ENCODE measurements around the gene RNF38. TPM values are rescaled to one million over a fixed set of nuclear protein-coding genes. Genes with fewer than 3 reads are reported as not detected.

RNF38 gene
- total and polyA plus RNA-seq, 8 donors, result 7.3 to 33.2 (median 16.3) TPM

DNA sequence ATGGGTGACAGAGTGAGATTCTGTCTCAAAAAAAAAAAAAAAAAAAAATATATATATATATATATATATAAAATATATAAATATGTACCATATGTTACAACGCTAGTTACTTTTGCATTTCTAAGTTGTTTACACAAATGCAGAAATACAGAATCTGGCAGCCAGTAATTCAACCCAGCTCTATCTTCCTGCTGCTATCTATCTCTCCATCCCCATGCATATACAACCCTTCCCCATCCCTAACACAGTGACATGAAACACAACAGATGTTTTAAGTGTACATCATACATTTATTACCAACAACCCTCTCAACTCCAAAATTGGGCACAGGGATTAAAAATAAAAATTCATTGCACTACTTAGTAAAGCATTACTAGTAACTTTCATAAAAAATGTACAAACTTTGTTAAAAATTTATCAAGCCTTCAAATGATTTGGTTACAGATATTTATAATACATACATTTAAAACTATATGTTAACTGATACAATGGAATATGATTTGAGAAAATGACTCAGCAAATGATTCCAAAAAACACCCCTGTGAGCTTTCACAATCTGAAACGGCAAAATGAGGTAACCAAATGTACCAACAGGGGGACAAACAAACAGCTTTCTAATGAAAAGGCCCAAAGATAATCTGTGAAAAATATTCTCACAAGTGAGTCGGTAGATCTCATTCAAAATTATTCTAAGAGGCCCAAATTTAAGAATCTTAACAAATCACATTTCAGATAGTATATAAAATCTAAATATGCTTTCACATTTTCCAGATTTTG, 63.8 kb downstream of the RNF38 start:
- peaks cover 23 to 67% (median 61%) of the 10 kb centered on the region in 4 donors for H3K36me3 ChIP-seq

GRCh38 chr9:36332006-36332405, 68.1 kb downstream of the RNF38 start:
- no peaks in the 10 kb centered on the region for H3K27me3 ChIP-seq
- H3K9me3 ChIP-seq, result no peaks in the 10 kb centered on the region
- WGBS, 5 donors, result 62 to 71% (median 66%) methylated on average over 2 of the region's 2 CpGs
- no peak for DNase-seq
- H3K4me1 ChIP-seq, result peaks cover 0 to 14% (median 6%) of the 10 kb centered on the region in 4 donors
- intact Hi-C loops (cut with DNase I; ENCODE audit: low total_unique reads), result no loop called here
- H3K36me3 ChIP-seq, result peaks cover 8 to 24% (median 21%) of the 10 kb centered on the region in 4 donors
- no peak overlapping the region for H3K4me3 ChIP-seq
- no peak overlapping the region for H3K27ac ChIP-seq
- no peak for TF ChIP-seq EP300 (IDR thresholded peaks at IDR 0.05)
- TF ChIP-seq POLR2A (IDR thresholded peaks at IDR 0.05), result no peak
- TF ChIP-seq, protein P1, sequence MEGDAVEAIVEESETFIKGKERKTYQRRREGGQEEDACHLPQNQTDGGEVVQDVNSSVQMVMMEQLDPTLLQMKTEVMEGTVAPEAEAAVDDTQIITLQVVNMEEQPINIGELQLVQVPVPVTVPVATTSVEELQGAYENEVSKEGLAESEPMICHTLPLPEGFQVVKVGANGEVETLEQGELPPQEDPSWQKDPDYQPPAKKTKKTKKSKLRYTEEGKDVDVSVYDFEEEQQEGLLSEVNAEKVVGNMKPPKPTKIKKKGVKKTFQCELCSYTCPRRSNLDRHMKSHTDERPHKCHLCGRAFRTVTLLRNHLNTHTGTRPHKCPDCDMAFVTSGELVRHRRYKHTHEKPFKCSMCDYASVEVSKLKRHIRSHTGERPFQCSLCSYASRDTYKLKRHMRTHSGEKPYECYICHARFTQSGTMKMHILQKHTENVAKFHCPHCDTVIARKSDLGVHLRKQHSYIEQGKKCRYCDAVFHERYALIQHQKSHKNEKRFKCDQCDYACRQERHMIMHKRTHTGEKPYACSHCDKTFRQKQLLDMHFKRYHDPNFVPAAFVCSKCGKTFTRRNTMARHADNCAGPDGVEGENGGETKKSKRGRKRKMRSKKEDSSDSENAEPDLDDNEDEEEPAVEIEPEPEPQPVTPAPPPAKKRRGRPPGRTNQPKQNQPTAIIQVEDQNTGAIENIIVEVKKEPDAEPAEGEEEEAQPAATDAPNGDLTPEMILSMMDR (IDR thresholded peaks at IDR 0.05), result no peak
- TF ChIP-seq POLR2AphosphoS5 (IDR thresholded peaks at IDR 0.05), result no peak

More for the DNA sequence above, 63.8 kb downstream of the RNF38 start:
- no peak overlapping the region for H3K4me3 ChIP-seq
- DNase-seq, result no peak
- peaks cover 0 to 9% (median 0%) of the 10 kb centered on the region in 4 donors for H3K4me1 ChIP-seq
- H3K27me3 ChIP-seq, result no peaks in the 10 kb centered on the region
- 78 to 92% (median 84%) methylated on average over 3 of the region's 3 CpGs for WGBS, 5 donors
- H3K27ac ChIP-seq, result no peak overlapping the region
- TF ChIP-seq POLR2A (IDR thresholded peaks at IDR 0.05), result no peak
- TF ChIP-seq, protein P1 (IDR thresholded peaks at IDR 0.05), result no peak
- TF ChIP-seq EP300 (IDR thresholded peaks at IDR 0.05), result no peak
- TF ChIP-seq POLR2AphosphoS5 (IDR thresholded peaks at IDR 0.05), result no peak
- intact Hi-C loops (cut with DNase I; ENCODE audit: low total_unique reads), result no loop called here
- H3K9me3 ChIP-seq, result no peaks in the 10 kb centered on the region

DNA sequence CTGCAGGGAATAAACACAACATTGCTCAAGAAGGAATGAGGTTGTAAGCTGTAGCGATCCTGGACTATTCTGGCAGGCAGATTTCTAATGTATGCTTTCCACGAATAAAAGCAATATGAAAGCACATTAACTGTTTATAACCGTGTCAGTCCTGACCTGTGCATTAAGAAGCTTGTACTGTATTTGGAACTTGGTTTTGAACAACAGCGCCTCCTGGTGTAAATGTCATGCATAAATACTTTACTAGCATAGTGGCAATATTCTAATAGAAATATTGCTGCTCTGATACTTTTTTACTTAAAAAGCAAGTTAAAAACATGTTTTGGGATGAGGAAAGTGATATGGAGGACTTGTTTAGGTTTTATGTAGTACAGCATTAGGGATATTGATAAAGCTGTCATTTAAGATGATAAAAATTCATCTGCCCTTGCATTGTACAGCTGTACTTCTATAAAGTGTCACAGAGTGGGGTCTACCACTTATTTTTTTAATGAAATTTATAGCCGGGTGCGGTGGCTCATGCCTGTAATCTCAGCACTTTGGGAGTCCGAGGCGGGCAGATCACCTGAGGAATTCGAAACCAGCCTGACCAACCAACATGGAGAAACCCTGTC, 71.2 kb downstream of the RNF38 start:
- H3K27me3 ChIP-seq, result no peaks in the 10 kb centered on the region
- TF ChIP-seq, protein P1 (IDR thresholded peaks at IDR 0.05), result peak in 5 of 7 experiments; percentile 56 to 89 (median 77)
- no peak for TF ChIP-seq POLR2AphosphoS5 (IDR thresholded peaks at IDR 0.05)
- peak in 1 of 2 donors; percentile 89 for DNase-seq

GRCh38 chr9:36325081-36325828, 74.8 kb downstream of the RNF38 start:
- no peak overlapping the region for H3K4me3 ChIP-seq
- no peak overlapping the region for H3K27ac ChIP-seq
- WGBS, 5 donors, result 86 to 95% (median 94%) methylated on average over 13 to 24 of the region's 24 CpGs
- no peaks in the 10 kb centered on the region for H3K36me3 ChIP-seq
- no peak for DNase-seq
- intact Hi-C loops (cut with DNase I; ENCODE audit: low total_unique reads), result loop anchor here (5.0 kb wide), 2 partner anchors 73 to 133 kb away; partner anchors contain the start of gene CLTA
- peaks cover 0 to 15% (median 7%) of the 10 kb centered on the region in 4 donors for H3K4me1 ChIP-seq
- H3K27me3 ChIP-seq, result no peaks in the 10 kb centered on the region
- no peaks in the 10 kb centered on the region for H3K9me3 ChIP-seq
- TF ChIP-seq POLR2A (IDR thresholded peaks at IDR 0.05), result no peak
- TF ChIP-seq, protein P1 (IDR thresholded peaks at IDR 0.05), result no peak
- no peak for TF ChIP-seq POLR2AphosphoS5 (IDR thresholded peaks at IDR 0.05)
- no peak for TF ChIP-seq EP300 (IDR thresholded peaks at IDR 0.05)

More for the DNA sequence above, 71.2 kb downstream of the RNF38 start:
- 29 to 42% (median 31%) methylated on average over 9 of the region's 9 CpGs for WGBS, 5 donors
- intact Hi-C loops (cut with DNase I; ENCODE audit: low total_unique reads), result loop anchor here (5.0 kb wide), 2 partner anchors 77 to 137 kb away; partner anchors contain the start of gene CLTA
- Histone ChIP-seq H3K36me3 (peaks cover 0 to 1% (median under 1%) of the 10 kb centered on the region in 4 donors), H3K9me3 (no peaks in the 10 kb centered on the region), H3K4me1 (peaks cover 0 to 14% (median 6%) of the 10 kb centered on the region in 4 donors), H3K27ac (no peak overlapping the region), H3K4me3 (no peak overlapping the region)

All from stomach (tissue), 9 donors.